Right lobe of liver (tissue), 6 donors: ENCODE data around the gene AGBL3. TPM values are rescaled to one million over a fixed set of nuclear protein-coding genes. Genes with fewer than 3 reads are reported as not detected.

Source experiments
- ATAC-seq, 4 donors: fragments of 200-7000 bp; cut with Tn5 transposase; one replicate each; pipeline ENCODE4 v1.9.1; 2020; ENCODE audit warnings: mild to moderate bottlenecking in 4 of 4, moderate library complexity in 4 of 4
- DNase-seq, 3 donors: peaks; one replicate each; pipeline ENCODE4 v3.0.0-alpha.2; 2020
- H3K27ac ChIP-seq, 3 donors: fragments of 200-600 bp; one replicate each; pipeline ENCODE4 v1.8.0; 2022
- H3K27me3 ChIP-seq, 2 donors: fragments of 200-600 bp; one replicate each; pipeline ENCODE4 v1.8.0; 2022
- H3K36me3 ChIP-seq, 4 donors: fragments of 200-600 bp; sonication (generic) in 1 of 4; one replicate each; pipeline versions ENCODE4 v1.5.1 to v1.8.0; 2017 to 2022; ENCODE audit warnings: control low read depth in 1 of 4
- H3K4me1 ChIP-seq, 4 donors: fragments of 200-600 bp; sonication (generic) in 1 of 4; one replicate each; pipeline versions ENCODE4 v1.5.1 to v1.8.0; 2017 to 2022; ENCODE audit warnings: control low read depth in 1 of 4
- H3K4me3 ChIP-seq, 3 donors: fragments of 200-600 bp; one replicate each; pipeline ENCODE4 v1.8.0; 2022
- H3K9me3 ChIP-seq, 4 donors: fragments of 200-600 bp; sonication (generic) in 1 of 4; one replicate each; pipeline versions ENCODE4 v1.5.1 to v1.8.0; 2017 to 2022; ENCODE audit warnings: control low read depth in 1 of 4
- POLR2A ChIP-seq: fragments of 450-650 bp; IDR thresholded peaks from one replicate; pipeline ENCODE4 v1.6.1; 2017; ENCODE audit warnings: antibody characterized with exemption, mild to moderate bottlenecking
- WGBS: methylation state at CpG from one replicate; pipeline ENCODE4 v1.1.6; 2018; ENCODE audit warnings: low coverage, low lambda C conversion rate; ENCODE audit not compliant: insufficient coverage; ENCODE audit errors: missing lambda C conversion rate; 5-methylcytosine and 5-hydroxymethylcytosine counted together
- intact Hi-C, 2 donors: fragments of 100-400 bp; cut with DNase I; formaldehyde crosslinking; loops; one replicate each; pipeline versions ENCODE4 v1.11.2 to v1.14.1; 2022
- total RNA-seq, 6 experiments: library from RNA; depleted of rRNA in 2 of 6; stranded (reverse); fragments of >200 nt in 2 of 6; fragmentation: NEBNext Ultra II Directional in 3 of 6; extraction: Animal tissue kit (Norgen Biotek cat#: 25700) in 3 of 6; gene quantifications; one replicate each; pipeline versions ENCODE4 v1.1.0 to v1.2.4, GENCODE V29; 2016 to 2023
- TF ChIP-seq, protein P1 (sequence below), 4 donors: fragments of 200-600 bp in 3 of 4; fragments of 450-650 bp in 1 of 4; IDR thresholded peaks; one replicate each; pipeline versions ENCODE4 v1.5.1 to v1.8.0; 2016 to 2022; ENCODE audit warnings: antibody characterized with exemption in 4 of 4, mild to moderate bottlenecking in 2 of 4
- donor health status: DM: no; HTN: yes; CAD: no.
- donor health status: DM: no; HTN: no; CAD: no.
- donor health status: DM: no; HTN: no; CAD: no.
- donor health status: DM: no; HTN: yes; CAD: no.
- donor health status: DM: no; HTN: yes; CAD: no.

The AGBL3 gene
- total RNA-seq, 6 experiments from 2014 or later = 1.2 to 3.5 (median 2.2) TPM

DNA sequence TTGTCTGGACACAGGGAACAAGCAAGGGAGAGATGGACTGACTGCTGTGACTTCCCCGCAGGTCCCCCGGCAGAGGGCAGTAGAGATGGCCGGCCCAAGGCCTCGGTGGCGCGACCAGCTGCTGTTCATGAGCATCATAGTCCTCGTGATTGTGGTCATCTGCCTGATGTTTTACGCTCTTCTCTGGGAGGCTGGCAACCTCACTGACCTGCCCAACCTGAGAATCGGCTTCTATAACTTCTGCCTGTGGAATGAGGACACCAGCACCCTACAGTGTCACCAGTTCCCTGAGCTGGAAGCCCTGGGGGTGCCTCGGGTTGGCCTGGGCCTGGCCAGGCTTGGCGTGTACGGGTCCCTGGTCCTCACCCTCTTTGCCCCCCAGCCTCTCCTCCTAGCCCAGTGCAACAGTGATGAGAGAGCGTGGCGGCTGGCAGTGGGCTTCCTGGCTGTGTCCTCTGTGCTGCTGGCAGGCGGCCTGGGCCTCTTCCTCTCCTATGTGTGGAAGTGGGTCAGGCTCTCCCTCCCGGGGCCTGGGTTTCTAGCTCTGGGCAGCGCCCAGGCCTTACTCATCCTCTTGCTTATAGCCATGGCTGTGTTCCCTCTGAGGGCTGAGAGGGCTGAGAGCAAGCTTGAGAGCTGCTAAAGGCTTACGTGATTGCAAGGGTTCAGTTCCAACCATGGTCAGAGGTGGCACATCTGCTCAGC is 178.2 kb downstream of the AGBL3 start:
- Histone ChIP-seq H3K36me3 (peaks cover 0 to 42% (median 1%) of the 10 kb centered on the region in 4 donors), H3K4me1 (peaks cover 0 to 42% (median 13%) of the 10 kb centered on the region in 4 donors), H3K27ac (peak overlapping the region in 1 of 3 donors; percentile 84), H3K4me3 (no peak overlapping the region), H3K27me3 (no peaks in the 10 kb centered on the region), H3K9me3 (no peaks in the 10 kb centered on the region)
- peak in 1 of 3 donors; percentile 61 for DNase-seq
- WGBS = 30% methylated on average over 3 of the region's 18 CpGs
- intact Hi-C loops = no loop called here
- peak in 2 of 4 donors; percentile 2 to 18 for ATAC-seq
- TF ChIP-seq, protein P1, sequence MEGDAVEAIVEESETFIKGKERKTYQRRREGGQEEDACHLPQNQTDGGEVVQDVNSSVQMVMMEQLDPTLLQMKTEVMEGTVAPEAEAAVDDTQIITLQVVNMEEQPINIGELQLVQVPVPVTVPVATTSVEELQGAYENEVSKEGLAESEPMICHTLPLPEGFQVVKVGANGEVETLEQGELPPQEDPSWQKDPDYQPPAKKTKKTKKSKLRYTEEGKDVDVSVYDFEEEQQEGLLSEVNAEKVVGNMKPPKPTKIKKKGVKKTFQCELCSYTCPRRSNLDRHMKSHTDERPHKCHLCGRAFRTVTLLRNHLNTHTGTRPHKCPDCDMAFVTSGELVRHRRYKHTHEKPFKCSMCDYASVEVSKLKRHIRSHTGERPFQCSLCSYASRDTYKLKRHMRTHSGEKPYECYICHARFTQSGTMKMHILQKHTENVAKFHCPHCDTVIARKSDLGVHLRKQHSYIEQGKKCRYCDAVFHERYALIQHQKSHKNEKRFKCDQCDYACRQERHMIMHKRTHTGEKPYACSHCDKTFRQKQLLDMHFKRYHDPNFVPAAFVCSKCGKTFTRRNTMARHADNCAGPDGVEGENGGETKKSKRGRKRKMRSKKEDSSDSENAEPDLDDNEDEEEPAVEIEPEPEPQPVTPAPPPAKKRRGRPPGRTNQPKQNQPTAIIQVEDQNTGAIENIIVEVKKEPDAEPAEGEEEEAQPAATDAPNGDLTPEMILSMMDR (IDR thresholded peaks at IDR 0.05) = peak in 3 of 4 donors; percentile 6 to 20 (median 9)
- TF ChIP-seq POLR2A = no peak

DNA sequence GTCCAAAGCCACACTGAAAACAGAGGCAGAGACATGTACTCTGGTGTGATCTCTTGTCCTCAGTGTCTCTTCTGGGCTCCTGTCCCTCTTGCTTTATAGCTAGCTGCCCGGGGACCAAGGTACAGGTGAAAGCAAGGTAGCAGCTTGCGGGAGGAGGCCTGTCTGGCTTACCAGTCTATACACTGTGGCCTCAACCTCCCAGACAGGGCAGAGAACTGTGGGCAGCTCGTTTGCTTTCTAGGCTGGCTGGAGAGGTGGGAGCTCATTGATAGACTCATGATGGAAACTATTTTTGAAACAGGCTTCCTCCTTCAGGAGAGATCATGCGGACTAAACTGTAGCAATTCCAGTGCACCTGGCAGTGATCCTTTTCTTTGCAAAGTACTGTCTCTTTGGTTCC is 179.6 kb downstream of the AGBL3 start:
- Histone ChIP-seq H3K4me1 (peaks cover 0 to 33% (median 9%) of the 10 kb centered on the region in 4 donors), H3K27me3 (no peaks in the 10 kb centered on the region), H3K4me3 (no peak overlapping the region), H3K36me3 (peaks cover 0 to 42% (median 1%) of the 10 kb centered on the region in 4 donors), H3K27ac (peak overlapping the region; percentile 8 to 84 (median 60)), H3K9me3 (no peaks in the 10 kb centered on the region)
- DNase-seq = no peak
- whole genome bisulfite sequencing = no CpG with 5 or more reads among the region's 4 CpGs
- no peak for ATAC-seq
- intact Hi-C loops = no loop called here
- TF ChIP-seq, protein P1 (IDR thresholded peaks at IDR 0.05) = no peak
- no peak for TF ChIP-seq POLR2A

DNA sequence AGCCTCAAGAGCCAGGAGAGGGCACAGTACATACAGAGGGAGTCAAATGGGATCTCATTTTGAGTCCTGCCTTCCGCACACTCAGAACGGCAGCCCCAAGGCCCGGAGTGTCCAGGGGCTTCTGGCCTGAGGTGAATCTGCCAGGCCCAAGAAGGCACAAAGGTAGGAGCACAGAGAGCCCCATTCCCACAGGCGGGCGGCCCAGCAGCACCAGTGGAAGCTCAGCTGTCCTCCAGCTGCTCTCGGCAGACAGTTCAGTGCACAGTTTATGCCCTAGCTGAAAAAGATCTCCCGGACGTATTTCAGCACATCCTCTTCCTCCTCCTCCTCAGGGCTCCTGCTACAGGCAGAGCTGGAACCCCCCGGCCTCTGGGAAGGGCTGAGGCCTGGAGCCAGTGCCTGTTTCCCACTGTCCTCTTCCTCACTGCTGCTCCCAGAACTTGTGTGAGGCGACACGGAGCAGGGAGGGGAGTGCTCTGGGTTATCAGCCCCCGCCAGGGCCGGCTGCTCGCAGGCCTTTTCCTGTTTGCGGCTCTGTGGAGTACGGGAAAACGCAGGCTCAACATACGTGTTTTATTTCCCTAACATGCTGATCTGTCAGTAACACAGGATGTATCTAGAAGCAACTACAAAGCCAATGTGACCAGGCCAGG is 180.2 kb downstream of the AGBL3 start:
- Histone ChIP-seq H3K9me3 (no peaks in the 10 kb centered on the region), H3K4me1 (peaks cover 0 to 34% (median 9%) of the 10 kb centered on the region in 4 donors), H3K27me3 (no peaks in the 10 kb centered on the region), H3K36me3 (peaks cover 0 to 42% (median 1%) of the 10 kb centered on the region in 4 donors), H3K27ac (peak overlapping the region; percentile 35 to 84 (median 60)), H3K4me3 (no peak overlapping the region)
- DNase-seq (peak; percentile 64 to 76 (median 75)), ATAC-seq (peak; percentile 1 to 50 (median 6))
- TF ChIP-seq, protein P1 (IDR thresholded peaks at IDR 0.05) = no peak
- TF ChIP-seq POLR2A = no peak
- intact Hi-C loops = no loop called here
- no CpG with 5 or more reads among the region's 18 CpGs for WGBS

DNA sequence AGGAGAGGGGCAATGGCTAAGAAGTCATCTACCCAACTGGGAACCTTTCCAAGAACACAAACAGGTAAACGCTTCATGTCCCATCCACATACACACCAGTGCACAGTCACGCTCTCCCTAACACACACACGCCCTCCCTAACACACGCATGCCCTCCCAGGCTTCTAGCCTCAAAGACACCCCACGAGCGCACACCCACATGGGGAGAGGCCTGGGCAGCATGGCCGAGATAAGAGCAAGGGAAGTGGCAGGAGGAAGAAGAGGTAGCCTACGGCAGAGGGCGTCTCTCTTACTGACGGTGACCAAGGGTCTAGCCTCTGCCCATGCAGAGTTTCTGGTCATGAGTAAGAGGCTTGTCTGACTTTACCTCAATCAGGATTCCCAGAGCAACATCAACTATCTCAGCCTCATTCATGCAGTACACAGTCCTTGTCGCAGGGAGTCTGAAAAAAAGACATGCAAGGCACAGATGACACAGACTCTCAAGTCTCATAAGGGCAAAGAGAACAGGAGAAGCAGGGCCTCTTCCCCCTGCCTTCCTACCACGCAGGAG is 181.1 kb downstream of the AGBL3 start:
- no peak for ATAC-seq
- DNase-seq = no peak
- H3K27me3 ChIP-seq = no peaks in the 10 kb centered on the region
- H3K36me3 ChIP-seq = peaks cover 0 to 39% (median 1%) of the 10 kb centered on the region in 4 donors
- intact Hi-C loops = no loop called here
- no peak overlapping the region for H3K4me3 ChIP-seq
- H3K27ac ChIP-seq = peak overlapping the region; percentile 35 to 84 (median 60)
- H3K4me1 ChIP-seq = peaks cover 0 to 32% (median 9%) of the 10 kb centered on the region in 4 donors
- WGBS = 60% methylated on average over 7 of the region's 12 CpGs
- no peaks in the 10 kb centered on the region for H3K9me3 ChIP-seq
- TF ChIP-seq, protein P1 (IDR thresholded peaks at IDR 0.05) = no peak
- no peak for TF ChIP-seq POLR2A
